Keratinocyte (primary cell): ENCODE data around the gene HOXA6. TPM values are rescaled to one million over a fixed set of nuclear protein-coding genes. Genes with fewer than 3 reads are reported as not detected.

Experiments
- DNase-seq: peaks from one replicate; pipeline ENCODE4 v3.0.0-alpha.2; 2011; ENCODE audit warnings: low read depth, missing footprints, low spot score
- FAIRE-seq: peaks from 2 replicates; lab custom pipeline; 2011; peaks lifted over from hg19 to GRCh38; lab: Jason Lieb, UNC
- H2AFZ ChIP-seq: 2 replicates; pipeline ENCODE4 v1.6.0; 2012; ENCODE audit warnings: low read length, control low read depth, inconsistent platforms; ENCODE audit not compliant: control insufficient read depth
- H3K27ac ChIP-seq: 2 replicates; pipeline ENCODE4 v1.5.1; 2011; ENCODE audit warnings: low read length; ENCODE audit not compliant: control insufficient read depth, insufficient read depth
- H3K27me3 ChIP-seq: 3 replicates; pipeline ENCODE4 v1.6.0; 2011; ENCODE audit warnings: low read length; ENCODE audit not compliant: control insufficient read depth, insufficient read depth; ENCODE audit errors: extremely low read depth
- H3K36me3 ChIP-seq, 2 experiments: 2 replicates in 1 of 2; 3 replicates in 1 of 2; pipeline ENCODE4 v1.5.1; 2011; ENCODE audit warnings: low read length in 2 of 2, mild to moderate bottlenecking in 1 of 2; ENCODE audit not compliant: control insufficient read depth in 2 of 2, insufficient read depth in 2 of 2; ENCODE audit errors: extremely low read depth in 1 of 2
- H3K4me1 ChIP-seq: 3 replicates; pipeline ENCODE4 v1.5.1; 2011; ENCODE audit warnings: low read length; ENCODE audit not compliant: control insufficient read depth, insufficient read depth; ENCODE audit errors: extremely low read depth
- H3K4me2 ChIP-seq: 3 replicates; pipeline ENCODE4 v1.6.0; 2011; ENCODE audit warnings: low read depth, low read length; ENCODE audit not compliant: control insufficient read depth, insufficient read depth; ENCODE audit errors: extremely low read depth
- H3K4me3 ChIP-seq, 3 experiments: fragments of 200-600 bp in 1 of 3; sonication (generic) in 1 of 3; 2 replicates in 2 of 3; 3 replicates in 1 of 3; pipeline ENCODE4 v1.5.1; 2011 to 2016; ENCODE audit warnings: low read length in 3 of 3, mild to moderate bottlenecking in 3 of 3, control low read depth in 2 of 3, inconsistent platforms in 1 of 3, low read depth in 1 of 3, mixed read lengths in 1 of 3, mixed run types in 1 of 3, moderate library complexity in 1 of 3; ENCODE audit not compliant: control insufficient read depth in 2 of 3, insufficient read depth in 2 of 3; ENCODE audit errors: extremely low read depth in 1 of 3
- H3K79me2 ChIP-seq: 2 replicates; pipeline ENCODE4 v1.6.0; 2012; ENCODE audit warnings: low read length; ENCODE audit not compliant: control insufficient read depth, insufficient read depth
- H3K9ac ChIP-seq: 3 replicates; pipeline ENCODE4 v1.6.0; 2011; ENCODE audit warnings: low read length; ENCODE audit not compliant: control insufficient read depth, insufficient read depth; ENCODE audit errors: extremely low read depth
- H3K9me1 ChIP-seq: 3 replicates; pipeline ENCODE4 v1.6.0; 2011; ENCODE audit warnings: low read length; ENCODE audit not compliant: control insufficient read depth, insufficient read depth; ENCODE audit errors: extremely low read depth
- H3K9me3 ChIP-seq: 2 replicates; pipeline ENCODE4 v1.5.1; 2012; ENCODE audit warnings: low read depth, low read length; ENCODE audit not compliant: control insufficient read depth
- H4K20me1 ChIP-seq: 3 replicates; pipeline ENCODE4 v1.6.0; 2011; ENCODE audit warnings: low read length; ENCODE audit not compliant: control insufficient read depth, insufficient read depth; ENCODE audit errors: extremely low read depth
- CTCF ChIP-seq, 3 experiments: IDR thresholded peaks in 1 of 3; conservative IDR thresholded peaks in 1 of 3; optimal IDR thresholded peaks in 1 of 3; 2 replicates in 2 of 3; 3 replicates in 1 of 3; pipeline versions ENCODE3 to v1.5.1; 2011; ENCODE audit warnings: low read length in 3 of 3, mild to moderate bottlenecking in 3 of 3, moderate library complexity in 2 of 3, control low read depth in 1 of 3, inconsistent platforms in 1 of 3; ENCODE audit not compliant: insufficient read depth in 2 of 3; ENCODE audit errors: extremely low read depth in 1 of 3
- EZH2 ChIP-seq: IDR thresholded peaks from one replicate; pipeline ENCODE4 v1.6.1; 2012; ENCODE audit warnings: inconsistent platforms, mild to moderate bottlenecking, low read length, moderate library complexity
- dilution Hi-C: fragments of 300-500 bp; cut with MboI; formaldehyde crosslinking; loops from one replicate; pipeline ENCODE4 v1.7.0; 2020; ENCODE audit warnings: low sequenced_read_pairs; ENCODE audit not compliant: extremely low pct_ligation_motif_present
- polyA plus RNA-seq, 5 experiments: library from polyadenylated mRNA; depleted of rRNA in 3 of 5; stranded (reverse) in 3 of 5; stranded (forward) in 1 of 5; unstranded in 1 of 5; fragments of >200 nt; gene quantifications; 1 replicate in 1 of 5; 2 replicates in 3 of 5; 3 replicates in 1 of 5; pipeline versions ENCODE4 v1.2.1 to v1.2.3, GENCODE V29; 2011 to 2012; ENCODE audit warnings: missing spikeins in 2 of 5, low read depth in 1 of 5, low replicate concordance in 1 of 5

The HOXA6 gene
- polyA plus RNA-seq, 1 donor (not counting 4 experiments of a cell fraction or from before 2014, with no cell fraction given), result 0.54 TPM

GRCh38 chr7:27104341-27105058 lies 43.1 kb downstream of the HOXA6 start:
- FAIRE-seq, result no peak
- Histone ChIP-seq H3K9me3 (no peaks in the 10 kb centered on the region), H4K20me1 (no peaks in the 10 kb centered on the region), H3K79me2 (peaks cover 33% of the 10 kb centered on the region), H2AFZ (no peak overlapping the region), H3K36me3 (peaks cover 0 to 12% of the 10 kb centered on the region in 2 experiments), H3K9ac (no peak overlapping the region), H3K9me1 (no peaks in the 10 kb centered on the region), H3K27me3 (no peaks in the 10 kb centered on the region), H3K27ac (peak overlapping the region; percentile 19), H3K4me2 (peak overlapping the region; percentile 97), H3K4me1 (peaks cover 44% of the 10 kb centered on the region), H3K4me3 (no peak overlapping the region)
- DNase-seq, result no peak
- no peak for TF ChIP-seq EZH2
- no peak for TF ChIP-seq CTCF (optimal IDR thresholded peaks at IDR 0.05 in 1 of 3, IDR thresholded peaks at IDR 0.05 in 1 of 3, conservative IDR thresholded peaks at IDR 0.05 in 1 of 3; ENCODE audit: extremely low read depth in 1 of 3, insufficient read depth in 2 of 3, low read length in 3 of 3)
- dilution Hi-C loops, result no loop called here

- Histone ChIP-seq H3K4me2 (peak overlapping the region; percentile 97), H3K4me1 (peaks cover 49% of the 10 kb centered on the region), H3K36me3 (peaks cover 0 to 17% of the 10 kb centered on the region in 2 experiments), H3K27ac (peak overlapping the region; percentile 79), H3K4me3 (peak overlapping the region; percentile 21 to 79 (median 75)), H3K79me2 (peaks cover 41% of the 10 kb centered on the region), H2AFZ (peak overlapping the region; percentile 74), H4K20me1 (no peaks in the 10 kb centered on the region), H3K27me3 (no peaks in the 10 kb centered on the region), H3K9me1 (no peaks in the 10 kb centered on the region), H3K9ac (peak overlapping the region; percentile 81), H3K9me3 (no peaks in the 10 kb centered on the region)
- dilution Hi-C loops, result no loop called here
- FAIRE-seq, result no peak
- no peak for TF ChIP-seq CTCF (optimal IDR thresholded peaks at IDR 0.05 in 1 of 3, IDR thresholded peaks at IDR 0.05 in 1 of 3, conservative IDR thresholded peaks at IDR 0.05 in 1 of 3; ENCODE audit: extremely low read depth in 1 of 3, insufficient read depth in 2 of 3, low read length in 3 of 3)
- no peak for TF ChIP-seq EZH2
- DNase-seq, result no peak
Observed at GRCh38 chr7:27103489-27104226, 43.9 kb downstream of the HOXA6 start.
